Loucy (cell line): ENCODE results near the gene GATA3.

Experiments
- H2AFZ ChIP-seq: fragments of 200-600 bp; sonication (generic); 2 replicates; pipeline ENCODE4 v1.6.0; 2016; ENCODE audit warnings: antibody characterized with exemption, mild to moderate bottlenecking, low read length, moderate library complexity
- H3F3A ChIP-seq: fragments of 200-600 bp; 2 replicates; pipeline ENCODE4 v1.6.0; 2016; ENCODE audit warnings: antibody characterized with exemption, low read depth, mild to moderate bottlenecking
- H3K27me3 ChIP-seq: fragments of 200-600 bp; sonication (generic); 2 replicates; pipeline ENCODE4 v1.6.1; 2014; ENCODE audit warnings: low read length, mild to moderate bottlenecking; ENCODE audit not compliant: insufficient read depth, poor library complexity, severe bottlenecking
- H3K36me3 ChIP-seq: fragments of 200-600 bp; sonication (generic); 2 replicates; pipeline ENCODE4 v1.6.1; 2016; ENCODE audit warnings: low read length; ENCODE audit not compliant: insufficient read depth
- H3K4me1 ChIP-seq: fragments of 200-600 bp; sonication (generic); 2 replicates; pipeline ENCODE4 v1.5.1; 2014; ENCODE audit warnings: low read length, mild to moderate bottlenecking; ENCODE audit not compliant: insufficient read depth, poor library complexity, severe bottlenecking
- H3K4me2 ChIP-seq: fragments of 200-600 bp; sonication (generic); 2 replicates; pipeline ENCODE4 v1.6.0; 2014; ENCODE audit warnings: antibody characterized with exemption, low read length, low read depth, mild to moderate bottlenecking; ENCODE audit not compliant: poor library complexity, severe bottlenecking
- H3K4me3 ChIP-seq: fragments of 200-600 bp; sonication (generic); 2 replicates; pipeline ENCODE4 v1.5.1; 2014; ENCODE audit warnings: low read length, mild to moderate bottlenecking, mixed read lengths; ENCODE audit not compliant: poor library complexity, severe bottlenecking
- H3K79me2 ChIP-seq: fragments of 200-600 bp; sonication (generic); 2 replicates; pipeline ENCODE4 v1.6.1; 2014; ENCODE audit warnings: low read length; ENCODE audit not compliant: insufficient read depth
- H3K9ac ChIP-seq: fragments of 200-600 bp; sonication (generic); 2 replicates; pipeline ENCODE4 v1.6.0; 2014; ENCODE audit warnings: mild to moderate bottlenecking, low read depth, low read length, moderate library complexity; ENCODE audit not compliant: poor library complexity, severe bottlenecking
- H3K9me2 ChIP-seq: fragments of 200-600 bp; sonication (generic); replicated peaks from 2 replicates; pipeline ENCODE4 v1.6.1; 2016; ENCODE audit warnings: low read depth, low read length, mixed read lengths
- H3K9me3 ChIP-seq: fragments of 200-600 bp; sonication (generic); 2 replicates; pipeline ENCODE4 v1.6.1; 2014; ENCODE audit warnings: mild to moderate bottlenecking, antibody characterized with exemption, low read length, low read depth; ENCODE audit not compliant: insufficient read depth
- H4K20me1 ChIP-seq: fragments of 200-600 bp; sonication (generic); 2 replicates; pipeline ENCODE4 v1.6.0; 2014; ENCODE audit warnings: antibody characterized with exemption, low read length, mild to moderate bottlenecking; ENCODE audit not compliant: insufficient read depth, poor library complexity, severe bottlenecking
- EZH2phosphoT487 ChIP-seq: fragments of 200-600 bp; IDR thresholded peaks from 2 replicates; pipeline ENCODE4 v1.6.1; 2018; ENCODE audit warnings: antibody characterized with exemption, mild to moderate bottlenecking, moderate library complexity, borderline replicate concordance
- TF ChIP-seq, protein P1 (sequence below): fragments of 200-600 bp; sonication (generic); conservative IDR thresholded peaks from 2 replicates; pipeline ENCODE4 v1.5.1; 2014; ENCODE audit warnings: mild to moderate bottlenecking, antibody characterized with exemption, low read length

Gene GATA3

DNA sequence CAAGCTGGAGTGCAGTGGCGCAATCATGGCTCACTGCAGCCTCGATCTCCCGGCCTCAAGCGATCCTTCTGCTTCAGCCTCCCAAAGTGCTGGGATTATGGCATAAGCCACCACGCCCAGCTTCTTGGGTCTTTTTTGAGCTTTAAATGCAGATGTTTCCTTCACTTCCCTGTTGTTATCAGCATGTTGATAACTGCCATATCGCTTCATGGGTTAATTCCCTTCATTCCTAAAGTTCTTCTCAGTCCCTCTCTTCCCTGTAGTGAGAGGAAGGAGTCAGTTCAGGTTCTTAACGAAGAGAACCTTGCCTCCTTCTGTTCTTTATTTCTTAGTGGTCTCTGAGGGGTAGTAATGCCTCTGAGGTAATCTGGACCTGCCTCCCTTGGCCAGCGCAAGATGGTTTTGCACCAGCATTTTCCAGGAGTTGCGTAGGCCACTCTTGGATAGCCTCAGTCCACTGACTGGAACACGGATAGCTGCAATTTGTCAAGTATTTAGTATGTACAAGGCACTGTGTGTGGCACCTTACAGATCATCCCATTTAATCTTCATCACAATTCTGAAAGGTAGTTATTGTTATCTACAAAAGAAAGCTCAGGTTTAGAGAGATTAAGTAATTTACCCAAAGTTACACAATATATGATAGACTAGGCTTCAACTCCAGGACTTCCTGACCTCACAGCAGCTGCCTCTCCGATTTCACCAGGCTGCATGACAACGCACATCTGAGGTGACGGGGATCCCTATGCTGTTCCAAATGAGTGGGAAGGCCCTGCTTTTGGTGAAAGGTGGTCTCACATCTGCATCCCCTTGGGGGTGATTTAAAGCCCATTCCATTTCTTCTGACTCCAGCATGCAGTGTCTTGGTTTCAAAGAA lies 60.5 kb downstream of the GATA3 start:
- no peak overlapping the region for H3K4me2 ChIP-seq
- no peak overlapping the region for H2AFZ ChIP-seq
- H3K79me2 ChIP-seq, result no peaks in the 10 kb centered on the region
- no peaks in the 10 kb centered on the region for H4K20me1 ChIP-seq
- H3K9me3 ChIP-seq, result no peaks in the 10 kb centered on the region
- H3K9me2 ChIP-seq, result no peaks in the 10 kb centered on the region
- H3K9ac ChIP-seq, result no peak overlapping the region
- no peaks in the 10 kb centered on the region for H3K36me3 ChIP-seq
- H3K4me1 ChIP-seq, result no peaks in the 10 kb centered on the region
- no peaks in the 10 kb centered on the region for H3K27me3 ChIP-seq
- no peak overlapping the region for H3K4me3 ChIP-seq
- H3F3A ChIP-seq, result no peaks in the 10 kb centered on the region
- no peak for TF ChIP-seq EZH2phosphoT487
- TF ChIP-seq, protein P1, sequence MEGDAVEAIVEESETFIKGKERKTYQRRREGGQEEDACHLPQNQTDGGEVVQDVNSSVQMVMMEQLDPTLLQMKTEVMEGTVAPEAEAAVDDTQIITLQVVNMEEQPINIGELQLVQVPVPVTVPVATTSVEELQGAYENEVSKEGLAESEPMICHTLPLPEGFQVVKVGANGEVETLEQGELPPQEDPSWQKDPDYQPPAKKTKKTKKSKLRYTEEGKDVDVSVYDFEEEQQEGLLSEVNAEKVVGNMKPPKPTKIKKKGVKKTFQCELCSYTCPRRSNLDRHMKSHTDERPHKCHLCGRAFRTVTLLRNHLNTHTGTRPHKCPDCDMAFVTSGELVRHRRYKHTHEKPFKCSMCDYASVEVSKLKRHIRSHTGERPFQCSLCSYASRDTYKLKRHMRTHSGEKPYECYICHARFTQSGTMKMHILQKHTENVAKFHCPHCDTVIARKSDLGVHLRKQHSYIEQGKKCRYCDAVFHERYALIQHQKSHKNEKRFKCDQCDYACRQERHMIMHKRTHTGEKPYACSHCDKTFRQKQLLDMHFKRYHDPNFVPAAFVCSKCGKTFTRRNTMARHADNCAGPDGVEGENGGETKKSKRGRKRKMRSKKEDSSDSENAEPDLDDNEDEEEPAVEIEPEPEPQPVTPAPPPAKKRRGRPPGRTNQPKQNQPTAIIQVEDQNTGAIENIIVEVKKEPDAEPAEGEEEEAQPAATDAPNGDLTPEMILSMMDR, result no peak

DNA sequence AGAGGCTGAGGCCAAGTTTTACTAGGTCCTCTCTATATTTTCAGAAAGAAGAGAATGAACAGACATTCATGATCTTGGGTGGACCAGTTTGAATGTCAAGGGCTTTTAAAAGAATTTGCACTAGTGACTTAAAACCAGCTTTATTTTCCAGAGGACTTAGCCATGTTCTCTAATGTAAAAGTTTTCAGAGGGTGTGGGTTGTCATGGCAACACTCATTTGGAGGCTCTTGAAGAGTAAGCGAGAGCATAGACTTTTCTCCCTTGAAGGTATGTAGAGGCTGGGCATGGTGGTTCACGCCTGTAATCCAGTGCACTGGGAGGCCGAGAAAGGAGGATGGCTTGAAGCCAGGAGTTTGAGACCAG lies 61.1 kb downstream of the GATA3 start:
- Histone ChIP-seq H3K4me1 (peaks cover under 1% of the 10 kb centered on the region), H2AFZ (no peak overlapping the region), H3K9me2 (no peaks in the 10 kb centered on the region), H3K4me2 (no peak overlapping the region), H4K20me1 (no peaks in the 10 kb centered on the region), H3K9me3 (no peaks in the 10 kb centered on the region), H3K9ac (no peak overlapping the region), H3K79me2 (no peaks in the 10 kb centered on the region), H3K36me3 (no peaks in the 10 kb centered on the region), H3K4me3 (no peak overlapping the region), H3F3A (no peaks in the 10 kb centered on the region), H3K27me3 (no peaks in the 10 kb centered on the region)
- no peak for TF ChIP-seq EZH2phosphoT487
- TF ChIP-seq, protein P1, result no peak

DNA sequence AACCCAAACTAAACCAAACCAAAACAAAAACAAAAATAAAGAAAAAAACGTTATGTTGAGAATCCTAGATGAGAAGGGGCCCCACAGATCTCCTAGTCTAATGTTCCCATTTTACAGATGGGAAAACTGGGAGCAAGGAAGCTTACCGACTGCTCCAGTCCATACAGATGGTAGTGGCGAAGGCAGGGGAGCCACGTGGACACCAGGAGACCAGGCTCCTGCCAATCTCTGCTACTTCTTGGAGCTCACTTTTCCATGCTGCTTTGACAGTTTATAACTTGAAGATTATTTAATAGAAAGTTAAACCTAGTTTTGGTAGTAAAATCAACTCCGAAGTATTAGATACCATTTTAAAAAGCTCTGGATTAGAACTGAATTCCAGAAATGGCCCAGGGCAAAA lies 62.0 kb downstream of the GATA3 start:
- no peaks in the 10 kb centered on the region for H3K9me2 ChIP-seq
- no peak overlapping the region for H3K9ac ChIP-seq
- no peaks in the 10 kb centered on the region for H4K20me1 ChIP-seq
- H3K9me3 ChIP-seq, result no peaks in the 10 kb centered on the region
- H3K4me3 ChIP-seq, result no peak overlapping the region
- peaks cover 6% of the 10 kb centered on the region for H3K4me1 ChIP-seq
- H3K36me3 ChIP-seq, result no peaks in the 10 kb centered on the region
- TF ChIP-seq EZH2phosphoT487, result no peak
- TF ChIP-seq, protein P1, result no peak
- H3K79me2 ChIP-seq, result no peaks in the 10 kb centered on the region
- H2AFZ ChIP-seq, result no peak overlapping the region
- no peaks in the 10 kb centered on the region for H3F3A ChIP-seq
- H3K27me3 ChIP-seq, result no peaks in the 10 kb centered on the region
- no peak overlapping the region for H3K4me2 ChIP-seq
